GM23248 (cell line): ENCODE data around the gene GAS7.

Experiments used
- EZH2 ChIP-seq: fragments of 200-600 bp; sonication (generic); IDR thresholded peaks from 2 replicates; pipeline ENCODE4 v1.6.1; 2018; ENCODE audit warnings: antibody characterized with exemption, mild to moderate bottlenecking; ENCODE audit not compliant: insufficient read depth, poor library complexity, severe bottlenecking
- EZH2phosphoT487 ChIP-seq: fragments of 200-600 bp; sonication (generic); IDR thresholded peaks from 2 replicates; pipeline ENCODE4 v1.6.1; 2018; ENCODE audit warnings: antibody characterized with exemption, moderate library complexity, mild to moderate bottlenecking, low read depth; ENCODE audit not compliant: insufficient read depth

DNA sequence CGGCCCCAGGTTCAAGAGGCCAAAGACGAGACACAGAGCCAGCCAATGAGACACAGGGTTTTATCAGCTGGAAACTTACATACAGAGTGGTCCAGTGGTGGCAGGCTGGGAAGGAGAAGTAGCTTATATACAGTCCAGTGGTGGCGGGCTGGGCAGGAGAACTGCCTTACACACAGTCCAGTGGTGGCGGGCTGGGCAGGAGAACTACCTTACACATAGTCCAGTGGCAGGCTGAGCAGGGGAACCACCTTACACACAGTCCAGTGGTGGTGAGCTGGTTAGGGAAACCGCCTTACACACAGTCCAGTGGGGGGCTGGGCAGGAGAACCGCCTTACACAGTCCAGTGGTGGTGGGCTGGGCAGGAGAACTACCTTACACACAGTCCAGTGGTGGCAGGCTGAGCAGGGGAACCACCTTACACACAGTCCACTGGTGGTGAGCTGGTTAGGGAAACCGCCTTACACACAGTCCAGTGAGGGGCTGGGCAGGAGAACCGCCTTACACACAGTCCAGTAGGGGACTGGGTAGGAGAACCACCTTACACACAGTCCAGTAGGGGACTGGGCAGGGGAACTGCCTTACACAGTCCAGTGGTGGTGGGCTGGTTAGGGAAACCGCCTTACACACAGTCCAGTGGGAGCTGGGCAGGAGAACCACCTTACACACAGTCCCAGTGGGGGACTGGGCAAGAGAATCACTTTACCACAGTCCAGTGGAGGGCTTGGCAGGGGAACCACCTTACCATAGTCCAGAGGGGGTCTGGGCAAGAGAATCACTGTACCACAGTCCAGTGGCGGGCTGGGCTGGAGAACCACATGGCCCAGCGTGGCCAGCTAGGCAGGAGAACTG lies 90.9 kb downstream of the GAS7 start:
- no peak for TF ChIP-seq EZH2phosphoT487
- TF ChIP-seq EZH2: no peak
